NCI-H526 (cell line): ENCODE data around the gene UBD.
A peak's percentile ranks its signal among the peaks of the same experiment; 100 is the strongest.

ENCODE experiments used
- DNase-seq, 2 experiments: peaks; one replicate each; lab custom pipeline; 2025; lab: John Stamatoyannopoulos, UW

UBD gene

DNA sequence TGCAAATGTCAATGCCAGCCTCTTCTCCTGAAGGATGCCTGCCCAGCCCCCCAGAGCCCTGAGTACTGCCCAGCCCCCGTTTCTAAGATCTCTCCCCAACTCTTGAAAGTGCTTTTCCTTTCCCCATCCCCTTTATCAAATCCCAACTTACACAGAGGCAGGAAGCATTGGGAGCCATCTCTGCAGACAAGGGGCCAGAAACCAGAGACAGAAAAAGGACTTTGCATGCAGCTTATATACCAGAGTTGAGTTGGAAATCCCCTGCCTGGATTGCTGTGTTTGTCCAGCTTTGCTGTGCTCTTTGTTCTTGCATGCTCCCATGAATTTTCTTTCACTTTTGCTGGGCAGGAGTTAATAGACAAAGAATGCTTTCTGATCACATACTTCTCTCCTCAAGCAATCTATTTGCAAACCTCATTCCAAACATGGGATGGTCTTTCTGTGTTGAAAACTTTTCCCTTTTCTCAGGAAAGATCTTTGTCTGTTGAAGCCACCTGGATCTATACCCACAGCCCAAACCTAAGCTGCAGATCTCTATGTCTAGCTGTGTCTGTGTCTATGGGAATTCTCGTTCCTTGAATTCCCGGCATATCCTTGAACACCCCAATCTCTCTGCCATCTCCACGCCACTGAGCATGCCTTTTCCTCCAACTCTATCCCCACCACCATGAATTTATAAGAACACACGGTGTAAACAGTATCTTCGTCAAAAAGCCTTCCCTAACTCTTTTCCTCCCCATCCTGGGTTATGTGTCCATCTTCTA lies at the start of gene UBD:
UBD (minus strand) TSS at position 209 of the 764 bp plus-strand sequence; CDS start at position 178, 31 bp downstream.
- no peak for DNase-seq

DNA sequence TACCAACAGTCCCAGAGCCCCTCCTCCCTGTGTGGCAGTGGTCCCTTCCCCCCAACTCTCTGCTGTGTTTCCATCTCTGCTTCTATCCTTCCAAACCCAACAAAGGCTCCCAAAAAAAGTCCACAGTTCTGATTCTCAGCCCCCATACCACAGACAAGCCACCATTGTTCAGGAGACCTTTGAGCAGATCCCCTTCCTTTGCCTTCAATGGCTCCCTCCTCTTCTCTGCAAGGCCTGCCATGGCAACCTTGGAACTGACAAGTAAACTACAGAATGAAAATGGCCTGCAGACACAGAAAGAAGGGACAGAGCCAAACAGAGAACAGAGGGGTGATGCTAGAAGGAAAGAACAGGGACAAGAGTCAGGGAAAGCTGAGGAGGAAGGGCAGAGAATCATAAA lies 48.6 kb upstream of the UBD start:
- DNase-seq, result no peak

DNA sequence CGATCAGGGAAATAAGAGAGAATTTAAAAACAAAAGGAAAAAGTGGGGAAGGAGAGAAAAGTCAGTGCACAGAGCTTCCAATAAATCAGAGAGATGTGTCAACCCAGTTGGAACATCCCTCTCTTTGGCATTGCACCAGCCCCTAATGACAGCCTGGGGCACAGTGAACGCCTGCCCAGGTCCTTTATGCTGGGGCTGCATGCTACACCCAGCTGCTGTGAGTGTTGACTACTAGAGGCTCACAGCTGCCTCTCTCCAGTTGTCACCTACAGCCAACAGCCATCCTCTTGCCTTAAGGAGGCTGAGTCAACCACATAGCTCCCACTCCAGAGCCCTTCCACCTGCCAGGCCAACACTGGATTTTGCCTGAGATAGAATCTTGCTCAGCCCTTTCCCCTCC lies 44.4 kb upstream of the UBD start:
- no peak for DNase-seq

DNA sequence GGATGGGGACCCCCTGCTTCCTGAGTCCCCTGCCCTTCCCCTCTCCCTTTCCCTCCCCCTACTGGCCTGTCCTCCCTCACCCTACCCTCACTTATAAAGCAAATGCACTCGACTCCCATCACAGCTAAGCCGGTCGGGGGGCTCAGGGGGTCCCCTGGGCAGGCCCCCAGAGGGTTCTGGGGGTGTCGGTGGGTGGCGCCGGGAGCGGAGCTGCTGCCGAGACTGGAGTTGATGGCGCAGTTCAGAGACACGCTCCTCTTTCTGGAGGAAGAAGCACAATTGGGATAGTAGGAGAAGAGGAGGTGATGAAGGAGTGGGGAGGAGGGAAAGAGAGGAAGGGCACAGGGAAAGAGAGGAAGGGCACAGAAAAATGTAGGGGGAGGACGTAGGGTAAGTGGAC lies 43.9 kb upstream of the UBD start:
- DNase-seq, result no peak

DNA sequence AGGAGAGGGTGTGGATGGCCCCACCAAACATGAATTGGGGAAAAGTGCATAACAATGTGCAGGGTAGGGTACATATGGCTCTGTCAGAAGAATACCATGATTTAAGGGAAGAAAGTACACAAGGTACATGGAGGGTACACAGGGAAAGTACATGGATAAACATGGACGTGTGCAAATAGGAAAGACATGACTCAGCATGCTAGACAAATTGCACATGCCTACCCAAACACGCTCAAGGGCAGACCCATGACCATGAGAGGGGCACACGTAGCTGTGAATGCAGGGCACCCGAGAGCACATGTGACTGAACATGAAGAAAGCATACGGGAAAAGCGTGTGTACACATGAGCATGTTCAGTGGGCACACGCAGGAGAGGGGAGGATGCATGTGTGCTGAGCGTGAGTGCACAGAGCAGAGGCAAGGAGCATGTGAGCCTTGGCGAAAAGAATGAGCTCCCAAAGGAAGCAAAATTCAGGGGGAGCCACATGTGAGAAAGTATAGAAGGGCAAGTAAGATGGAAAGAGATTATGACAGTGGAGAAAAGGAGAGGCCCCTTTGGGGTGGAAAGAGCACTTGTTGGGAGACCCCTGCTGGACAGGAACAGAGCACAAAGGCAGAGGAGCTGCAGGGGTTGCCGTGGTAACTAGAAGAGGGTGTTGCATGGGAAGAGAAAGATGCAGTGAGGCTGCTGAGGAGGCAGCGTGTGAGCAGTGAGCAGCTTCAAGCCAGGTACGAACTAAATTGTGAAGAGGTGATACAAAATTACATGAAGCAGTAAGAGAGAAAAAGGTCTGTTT lies 43.2 kb upstream of the UBD start:
- peak; percentile 16 to 23 for DNase-seq

DNA sequence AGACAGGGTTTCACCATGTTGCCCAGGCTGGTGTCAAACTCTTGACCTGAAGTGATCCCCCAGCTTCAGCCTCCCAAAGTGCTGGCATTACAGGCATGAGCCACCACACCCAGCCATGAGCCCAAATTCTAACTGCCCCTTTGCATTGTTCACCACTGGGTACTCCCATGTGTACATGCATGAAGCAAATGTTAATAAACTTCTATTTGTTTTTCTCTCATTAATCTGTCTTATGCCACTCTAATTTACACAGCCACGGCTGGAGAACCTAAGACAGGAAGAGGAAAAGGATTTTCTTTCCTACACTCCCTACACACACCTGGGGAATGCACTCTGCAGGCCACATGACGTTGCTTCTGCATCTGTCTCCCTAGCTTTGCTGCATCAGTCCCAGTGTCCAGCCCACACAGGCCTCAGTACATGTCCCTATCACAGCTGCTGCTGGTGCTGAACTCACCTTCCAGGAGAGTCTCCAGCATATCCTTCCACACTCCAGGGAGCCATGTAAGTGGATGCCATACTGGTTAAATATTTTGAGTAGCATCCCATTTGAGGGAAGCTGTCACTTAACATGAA lies 38.7 kb upstream of the UBD start:
- no peak for DNase-seq

DNA sequence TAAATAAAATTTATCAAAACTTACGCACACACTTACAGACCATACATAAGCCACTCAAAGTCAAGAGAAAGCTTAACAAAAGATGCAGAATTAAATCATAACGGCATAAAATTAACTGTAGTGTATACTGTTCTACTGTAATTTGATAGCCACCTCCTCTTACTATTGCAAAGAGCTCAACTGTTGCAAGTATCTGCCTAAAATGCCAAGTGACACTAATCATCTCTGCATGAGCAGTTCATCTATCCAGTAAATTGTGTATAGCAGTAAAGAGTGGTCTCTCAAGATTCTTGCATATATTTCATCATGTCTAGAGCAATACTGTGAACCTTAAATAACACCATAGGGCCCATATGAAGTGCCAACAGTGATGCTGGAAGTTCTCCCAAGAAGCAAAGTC lies 37.7 kb upstream of the UBD start:
- DNase-seq, result no peak

DNA sequence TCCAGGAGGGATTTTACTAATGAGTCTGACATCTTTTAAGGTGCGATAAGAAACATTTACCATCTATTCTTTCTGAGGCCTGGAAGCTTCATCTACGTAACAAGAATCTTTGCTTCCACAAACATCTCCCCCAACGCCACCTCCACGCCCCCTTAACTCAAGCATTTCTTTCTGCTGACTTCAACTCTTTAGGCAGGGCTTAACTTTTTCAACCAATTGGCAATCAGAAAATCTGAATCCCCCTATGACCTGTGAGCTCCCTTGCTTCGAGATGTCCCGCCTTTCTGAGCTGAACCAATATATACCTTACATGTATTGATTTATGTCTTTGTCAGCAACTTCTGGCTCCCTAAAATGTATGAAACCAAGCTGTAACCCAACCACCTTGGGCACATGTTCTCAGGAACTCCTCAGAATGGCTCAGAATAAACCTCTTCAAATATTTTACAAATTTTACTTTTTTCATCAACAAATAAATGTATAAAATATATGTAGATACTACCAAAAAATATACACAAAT lies 36.9 kb upstream of the UBD start:
- DNase-seq, result no peak

DNA sequence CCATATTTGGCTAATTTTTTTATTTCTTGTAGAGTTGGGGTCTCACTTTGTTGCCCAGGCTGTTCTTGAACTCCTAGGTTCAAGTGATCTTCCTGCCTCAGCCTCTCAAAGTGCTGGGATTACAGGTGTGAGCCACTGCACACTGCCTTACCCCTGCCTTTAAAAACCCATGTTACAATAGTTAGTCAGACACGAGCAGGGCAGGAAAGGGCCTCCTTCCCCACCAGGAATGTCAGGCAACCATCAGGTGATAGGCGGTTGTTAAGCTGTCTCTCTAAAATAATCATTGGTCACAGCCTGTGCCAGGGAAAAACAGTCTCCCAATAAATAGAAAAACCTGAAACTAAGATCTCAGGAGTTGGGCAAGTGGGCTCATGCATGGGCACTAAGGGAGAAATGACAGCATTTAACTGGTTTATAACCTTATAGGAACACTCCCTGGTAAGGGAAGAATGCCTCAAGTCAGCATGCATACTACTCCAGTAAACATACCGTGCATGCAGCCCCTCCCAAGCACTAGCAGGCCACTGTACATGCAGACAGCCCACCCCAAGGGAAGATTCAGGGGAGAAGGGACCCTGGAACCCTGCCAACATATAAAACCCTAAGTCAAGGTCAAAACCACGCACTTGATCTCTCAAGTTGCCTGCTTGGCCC lies 33.8 kb upstream of the UBD start:
- no peak for DNase-seq

DNA sequence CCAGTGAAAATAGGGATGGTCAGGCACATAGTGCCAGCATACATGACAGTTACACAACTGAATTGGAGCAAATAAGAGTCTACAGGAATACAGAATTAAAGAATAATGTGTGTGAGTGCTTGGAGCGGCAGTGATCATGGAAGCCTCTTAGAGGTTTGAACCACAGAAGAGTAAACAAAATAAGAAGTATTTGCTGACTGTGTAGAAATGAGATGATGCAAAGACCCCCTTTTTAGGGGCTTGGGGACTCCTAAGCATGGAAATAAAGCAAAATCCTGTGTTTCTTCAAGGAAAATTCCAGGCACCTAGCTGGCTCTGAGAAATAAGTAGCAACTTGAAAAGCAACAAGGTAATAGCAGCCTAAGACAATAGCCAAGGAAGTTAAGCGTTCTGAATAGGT lies 32.1 kb upstream of the UBD start:
- no peak for DNase-seq

DNA sequence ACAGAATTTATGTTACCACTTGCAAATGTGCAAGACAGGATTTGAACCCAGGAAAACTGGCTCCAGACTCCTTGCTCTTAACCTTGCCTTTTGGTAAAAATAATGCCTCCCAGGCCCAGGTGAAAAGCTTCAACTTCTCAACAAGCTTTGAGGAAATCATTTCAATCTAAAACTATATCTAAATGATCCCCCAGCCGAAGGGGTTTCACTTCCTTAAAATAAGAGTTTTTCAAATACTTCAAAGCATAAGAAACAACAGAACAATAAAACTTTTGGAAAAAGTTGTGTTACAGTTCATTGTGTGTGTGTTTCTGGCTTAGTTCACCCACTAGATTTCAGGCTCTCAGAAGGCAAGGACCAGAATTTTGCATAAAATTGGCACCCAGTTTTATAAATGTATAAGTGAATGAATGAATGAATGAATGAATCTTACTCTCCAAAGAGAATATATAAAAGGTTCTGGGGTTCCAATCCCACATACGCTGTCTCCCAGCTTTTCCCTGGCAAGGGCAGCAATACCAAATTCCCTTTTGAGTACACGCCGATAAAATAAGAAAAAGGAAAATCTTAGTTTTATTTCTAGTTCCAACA lies 30.8 kb upstream of the UBD start:
- DNase-seq, result no peak

DNA sequence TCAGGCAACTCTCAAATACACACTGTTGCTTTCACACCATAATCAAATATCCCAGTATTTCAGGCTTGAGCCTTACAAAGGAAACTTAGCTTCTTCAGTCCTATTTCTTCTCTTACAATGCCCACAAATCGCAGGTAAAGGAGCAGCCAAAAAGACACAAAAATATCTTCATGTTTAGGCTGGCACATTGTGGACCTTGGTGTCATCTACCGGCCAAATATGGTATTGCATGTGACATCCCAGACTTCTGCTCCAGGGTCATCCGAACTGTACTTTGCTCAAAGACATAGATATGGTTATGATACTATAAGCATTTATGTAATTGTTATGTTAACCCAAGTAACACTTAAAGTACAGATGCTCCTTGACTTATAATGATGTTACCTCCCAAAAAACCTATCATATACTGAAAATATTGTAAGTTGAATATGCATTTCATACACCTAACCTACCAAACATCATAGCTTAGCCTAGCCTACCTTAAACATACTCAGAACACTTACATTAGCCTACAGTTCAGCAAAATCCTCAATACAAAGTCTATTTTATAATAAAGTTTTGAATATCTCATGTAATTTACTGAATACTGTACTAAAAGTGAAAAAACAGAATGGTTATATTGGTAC lies 30.0 kb upstream of the UBD start:
- DNase-seq, result peak in 1 of 2 experiments; percentile 51

DNA sequence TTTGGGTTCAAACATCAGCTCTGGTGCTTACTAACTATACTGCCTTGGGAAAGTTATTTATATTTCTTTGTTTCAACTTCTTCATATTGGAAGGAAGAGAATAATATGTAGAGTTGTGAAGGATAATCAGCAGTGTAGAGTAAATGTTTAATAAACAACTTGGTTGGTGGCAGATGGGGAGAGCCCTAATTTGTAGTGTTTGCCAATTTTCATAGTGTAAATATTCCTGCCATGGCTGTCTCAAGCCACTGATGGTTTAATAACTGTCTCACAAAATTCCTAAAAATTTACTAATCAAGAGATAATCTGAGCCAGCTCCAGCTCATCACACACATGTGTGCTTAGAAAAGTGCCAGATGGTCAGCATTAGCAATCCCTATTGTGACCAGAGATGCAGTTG lies 25.3 kb upstream of the UBD start, which contains the start of gene OR2H2:
OR2H2 (plus strand) TSS at position 301 of the 400 bp plus-strand sequence. CDS start 2,824 bp downstream, outside the sequence.
- no peak for DNase-seq

DNA sequence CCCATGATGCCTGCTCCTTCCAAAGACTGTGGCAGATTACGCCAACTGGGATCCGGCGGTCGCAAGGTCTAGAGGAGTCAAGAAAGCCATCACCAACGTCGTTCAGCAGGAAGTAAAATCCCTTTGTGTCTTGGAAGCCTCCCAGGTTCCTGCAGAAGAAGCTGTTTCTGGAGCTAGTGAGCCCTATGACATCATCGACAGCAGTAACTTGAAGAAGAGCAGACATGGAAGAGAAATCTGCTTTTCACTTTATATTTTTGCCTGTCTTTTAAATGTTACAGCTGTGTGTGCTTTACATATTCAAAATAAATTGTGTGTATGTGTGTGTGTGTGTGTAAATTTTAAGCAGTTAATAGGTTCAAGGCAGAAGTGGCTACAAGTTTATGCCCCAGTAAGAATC lies 18.0 kb upstream of the UBD start:
- DNase-seq, result no peak

DNA sequence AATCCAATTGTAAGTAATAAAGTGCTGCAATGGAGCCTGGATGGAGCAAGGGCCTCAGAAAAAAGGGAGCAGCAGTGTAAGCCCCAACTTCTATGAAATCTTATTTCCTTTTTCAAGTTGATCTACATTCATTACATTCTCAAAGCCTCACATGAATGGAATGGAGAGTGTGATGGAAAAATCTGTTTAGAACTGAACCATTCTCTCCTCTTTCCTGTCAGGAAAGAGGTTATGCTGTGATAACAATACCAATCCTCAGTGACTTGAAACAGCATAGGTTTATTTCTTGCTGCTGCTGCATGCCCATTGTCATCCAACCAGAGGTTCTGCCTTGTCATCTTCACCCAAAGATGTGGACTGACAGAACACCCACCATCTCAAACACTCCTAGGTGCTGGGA lies 16.5 kb upstream of the UBD start:
- DNase-seq, result no peak

DNA sequence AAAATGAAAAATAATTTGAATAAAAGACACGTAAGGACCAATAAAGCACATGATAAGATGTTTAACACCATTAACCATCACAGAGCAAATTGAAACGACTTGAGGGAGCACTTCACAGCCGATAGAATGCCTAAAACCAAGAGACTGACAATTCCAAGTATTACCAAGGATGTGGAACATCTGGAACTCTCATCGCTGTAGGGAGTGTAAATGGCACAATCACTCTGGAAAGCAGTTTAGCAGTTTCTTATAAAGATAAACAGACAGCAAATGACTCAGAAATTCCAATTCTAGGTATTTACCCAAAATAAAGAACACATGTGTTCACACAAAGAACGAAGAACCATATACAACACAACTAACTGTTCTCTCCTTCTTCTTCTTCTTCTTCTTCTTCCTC lies 8.5 kb upstream of the UBD start:
- DNase-seq, result no peak

DNA sequence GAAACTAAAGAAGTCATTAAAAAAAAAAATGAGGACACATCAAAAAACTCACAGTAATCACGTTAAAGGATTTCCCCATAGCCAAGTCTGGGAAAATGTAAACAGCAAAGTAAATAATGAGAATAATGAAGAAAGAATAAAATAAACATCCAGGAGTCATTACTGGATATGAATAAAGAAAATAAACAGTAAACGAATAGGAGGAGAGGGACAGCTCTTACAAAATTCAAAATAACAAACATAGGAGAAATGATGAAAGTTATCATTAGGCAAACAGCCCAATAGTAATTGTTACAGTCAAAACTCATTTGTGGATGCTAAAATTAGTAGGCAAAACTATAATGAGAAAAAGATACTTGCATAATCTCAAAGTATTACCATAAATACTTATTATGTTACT lies 8.0 kb upstream of the UBD start:
- no peak for DNase-seq

DNA sequence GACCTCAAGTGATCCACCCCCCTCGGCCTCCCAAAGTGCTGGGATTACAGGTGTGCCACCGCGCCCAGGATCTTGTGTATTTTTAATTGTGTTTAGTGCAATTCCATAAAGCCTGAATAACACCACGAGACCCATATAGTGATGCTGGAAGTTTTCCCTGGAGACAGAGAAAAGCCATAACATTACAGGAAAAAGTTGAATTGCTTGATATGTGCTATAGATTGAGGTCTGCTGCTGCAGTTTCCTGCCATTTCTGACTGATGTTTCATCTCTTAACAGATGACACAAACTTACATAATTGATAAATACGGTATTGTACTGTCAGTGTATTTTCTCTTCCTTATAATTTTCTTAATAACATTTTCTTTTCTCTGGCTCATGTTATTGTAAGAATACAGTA lies 7.3 kb upstream of the UBD start:
- no peak for DNase-seq

DNA sequence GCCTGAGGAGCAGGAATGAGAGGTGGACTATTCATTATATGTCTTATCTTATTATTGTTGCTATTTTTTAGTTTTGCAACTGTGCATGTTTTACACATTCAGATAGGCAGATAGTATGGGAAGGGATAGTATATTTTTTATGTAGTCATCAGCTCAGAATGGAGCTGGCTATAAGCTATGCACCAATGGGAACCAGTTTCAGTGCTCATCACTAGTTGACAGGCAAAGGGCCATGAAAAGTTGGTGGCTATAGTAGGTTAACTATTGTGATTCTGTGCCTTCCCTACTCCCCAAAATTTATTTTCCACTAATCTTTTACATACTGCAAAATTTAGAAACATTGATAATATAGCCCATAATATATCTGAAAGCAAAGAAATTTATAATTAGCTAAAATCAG lies 5.3 kb upstream of the UBD start:
- no peak for DNase-seq

DNA sequence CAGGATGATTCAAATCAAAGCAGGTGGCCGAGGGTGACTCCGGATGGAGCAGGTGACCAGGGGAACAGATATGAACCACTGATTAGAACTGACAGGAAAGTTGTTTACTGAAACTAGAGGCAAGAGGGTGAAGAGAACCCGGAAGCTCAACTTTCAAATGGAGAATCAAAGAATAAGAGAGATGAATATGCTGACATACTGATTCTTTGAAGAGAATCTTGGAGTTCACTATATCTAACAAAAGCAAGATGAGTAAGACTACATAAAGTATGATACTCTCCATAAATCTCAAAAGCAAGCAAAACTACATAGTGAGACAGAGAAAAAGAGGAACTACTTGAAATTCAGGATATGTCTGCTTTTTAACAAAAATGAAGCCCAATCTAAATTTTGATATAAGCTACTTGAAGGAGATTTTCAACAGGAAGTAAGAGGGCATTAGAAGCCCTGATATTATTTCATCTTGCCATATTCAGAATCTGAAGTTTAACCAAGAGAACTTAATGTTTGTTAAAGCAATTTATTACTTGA lies 4.0 kb upstream of the UBD start:
- DNase-seq, result no peak

DNA sequence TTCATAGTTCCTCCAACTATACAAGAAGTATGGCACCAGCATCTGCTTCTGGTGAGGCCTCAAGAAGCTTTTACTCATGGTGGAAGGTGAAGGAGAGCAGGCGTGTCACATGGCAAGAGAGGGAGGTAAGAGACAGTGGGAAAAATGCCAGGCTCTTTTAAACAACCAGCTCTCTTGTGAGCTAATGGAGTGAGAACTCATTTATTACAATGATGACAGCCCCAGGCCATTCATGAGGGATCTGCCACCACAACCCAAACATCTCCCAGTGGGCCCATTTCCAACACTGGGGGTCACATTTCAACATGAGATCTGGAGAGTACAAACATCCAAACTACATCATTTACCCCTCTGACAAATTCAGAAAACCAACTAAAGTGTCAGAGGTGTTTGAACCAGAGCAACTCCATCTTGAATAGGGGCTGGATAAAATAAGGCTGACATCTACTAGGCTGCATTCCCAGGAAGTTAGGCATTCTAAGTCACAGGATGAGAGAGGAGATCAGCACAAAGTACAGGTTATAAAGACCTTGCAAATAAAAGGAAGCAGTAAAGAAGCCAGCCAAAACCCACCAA lies 2.2 kb upstream of the UBD start:
- no peak for DNase-seq
